C4-2B (cell line): ENCODE results near the gene ICAM5.

Source experiments
- H3K27ac ChIP-seq: fragments of 450-650 bp; 2 replicates; pipeline ENCODE4 v1.5.1; 2017
- CTCF ChIP-seq: fragments of 450-650 bp; conservative IDR thresholded peaks from 2 replicates; pipeline ENCODE4 v1.5.1; 2017; ENCODE audit warnings: mild to moderate bottlenecking
- ZFX ChIP-seq: fragments of 450-650 bp; IDR thresholded peaks from 2 replicates; pipeline ENCODE4 v1.6.1; 2017

ICAM5 gene

GRCh38 chr19:10284065-10284959, 5.4 kb upstream of the ICAM5 start:
- no peak overlapping the region for H3K27ac ChIP-seq

GRCh38 chr19:10284960-10285278, 4.8 kb upstream of the ICAM5 start:
- no peak for TF ChIP-seq ZFX
- TF ChIP-seq CTCF = no peak
- H3K27ac ChIP-seq = no peak overlapping the region

More at GRCh38 chr19:10284065-10284959, 5.4 kb upstream of the ICAM5 start:
- no peak for TF ChIP-seq CTCF
- no peak for TF ChIP-seq ZFX

GRCh38 chr19:10285393-10285792, 4.4 kb upstream of the ICAM5 start:
- H3K27ac ChIP-seq = no peak overlapping the region

GRCh38 chr19:10286803-10287737, 2.7 kb upstream of the ICAM5 start, which contains the start of gene ICAM4:
Gene ICAM4, plus strand, starts transcription at chr19:10286955. Its CDS starts 58 bp downstream, at chr19:10287013.
- no peak within 1 kb of the TSS for H3K27ac ChIP-seq
- TF ChIP-seq ZFX = no peak
- no peak for TF ChIP-seq CTCF

More at GRCh38 chr19:10285393-10285792, 4.4 kb upstream of the ICAM5 start:
- TF ChIP-seq CTCF (no peak), ZFX (no peak)

GRCh38 chr19:10288662-10289166, 1.0 kb upstream of the ICAM5 start:
- H3K27ac ChIP-seq = peak overlapping the region; percentile 74
- TF ChIP-seq ZFX (no peak), CTCF (no peak)

GRCh38 chr19:10289167-10289835, 451 bp upstream of the ICAM5 start:
- peak overlapping the region; percentile 74 for H3K27ac ChIP-seq
- TF ChIP-seq CTCF (no peak), ZFX (no peak)
